Ishikawa (cell line): ENCODE results near the gene NTPCR.

ENCODE experiments used
- CEBPB ChIP-seq: IDR thresholded peaks from 2 replicates; pipeline ENCODE4 v1.6.1; 2012
- CREB1 ChIP-seq: IDR thresholded peaks from 2 replicates; pipeline ENCODE4 v1.6.1; 2012; ENCODE audit warnings: low read depth
- EGR1 ChIP-seq: IDR thresholded peaks from 2 replicates; pipeline ENCODE4 v1.6.1; 2012
- EP300 ChIP-seq: IDR thresholded peaks from 2 replicates; pipeline ENCODE4 v1.6.1; 2012; ENCODE audit warnings: borderline replicate concordance
- FOXM1 ChIP-seq: IDR thresholded peaks from 2 replicates; pipeline ENCODE4 v1.6.1; 2012; ENCODE audit warnings: low read depth, borderline replicate concordance
- NFIC ChIP-seq: IDR thresholded peaks from 2 replicates; pipeline ENCODE4 v1.6.1; 2012
- RAD21 ChIP-seq: IDR thresholded peaks from 2 replicates; pipeline ENCODE4 v1.6.1; 2012; ENCODE audit warnings: low read depth
- TAF1 ChIP-seq: IDR thresholded peaks from 2 replicates; pipeline ENCODE4 v1.6.1; 2012; ENCODE audit warnings: low read depth, mild to moderate bottlenecking
- TCF12 ChIP-seq: IDR thresholded peaks from 2 replicates; pipeline ENCODE4 v1.6.1; 2012; ENCODE audit warnings: low read depth
- TEAD4 ChIP-seq: IDR thresholded peaks from 2 replicates; pipeline ENCODE4 v1.6.1; 2012
- YY1 ChIP-seq: IDR thresholded peaks from 2 replicates; pipeline ENCODE4 v1.6.1; 2012; ENCODE audit warnings: low read depth
- ZBTB7A ChIP-seq: IDR thresholded peaks from 2 replicates; pipeline ENCODE4 v1.6.1; 2012; ENCODE audit warnings: low read depth
- TF ChIP-seq, protein P1 (sequence below): IDR thresholded peaks from 2 replicates; pipeline ENCODE4 v1.6.1; 2012
- TF ChIP-seq, protein P2 (sequence below): IDR thresholded peaks from 2 replicates; pipeline ENCODE4 v1.6.1; 2012
- TF ChIP-seq, protein P3 (sequence below): IDR thresholded peaks from 2 replicates; pipeline ENCODE4 v1.6.1; 2012; ENCODE audit warnings: low read depth, mild to moderate bottlenecking

NTPCR gene

DNA sequence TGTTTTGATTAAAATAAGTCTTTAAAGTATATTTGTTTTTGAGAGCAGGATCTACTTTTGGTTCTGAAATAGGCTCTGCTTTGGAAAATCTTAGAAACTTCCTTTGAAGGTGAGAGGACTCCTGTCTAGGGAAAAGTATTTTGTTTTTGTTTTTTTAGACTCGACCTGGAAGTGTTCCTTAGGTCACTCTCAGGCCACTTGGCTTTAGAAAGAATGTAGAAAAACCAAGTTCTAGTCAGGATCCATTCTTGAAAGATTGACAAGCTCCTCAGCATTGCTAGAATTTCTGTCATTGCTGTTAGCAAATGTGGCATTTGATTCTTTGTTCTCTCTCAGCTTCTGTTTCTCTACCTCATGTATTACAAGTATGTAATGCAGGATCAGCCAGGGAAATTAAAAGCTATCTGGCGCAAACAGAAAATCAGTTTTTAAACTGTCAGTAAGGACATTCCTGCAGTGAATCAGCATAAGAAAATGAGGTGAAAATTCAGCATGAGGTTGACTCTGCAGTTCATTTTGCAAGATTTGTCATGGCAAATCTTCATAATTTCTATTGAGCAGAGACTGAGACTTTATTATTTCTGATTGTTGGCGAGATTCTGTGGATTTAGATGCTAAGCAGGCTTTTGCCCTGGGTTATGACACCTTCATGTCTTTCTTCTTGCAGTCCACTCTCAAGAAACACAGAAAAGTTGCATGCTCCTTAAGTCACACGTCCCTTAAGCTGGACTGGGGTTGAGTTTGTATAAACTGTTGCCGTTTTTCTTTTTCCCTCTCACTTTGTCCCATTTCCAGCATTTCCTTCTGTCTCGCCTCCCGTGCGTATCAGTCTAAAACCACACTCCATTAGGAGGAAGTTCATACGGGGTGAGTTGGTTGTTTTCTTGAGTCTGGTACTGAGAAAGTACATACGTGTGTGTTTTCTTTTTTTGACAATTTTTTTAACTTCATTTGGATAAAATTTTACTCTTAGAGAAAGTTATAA lies 12.6 kb downstream of the NTPCR start:
- TF ChIP-seq ZBTB7A = no peak
- no peak for TF ChIP-seq TEAD4
- no peak for TF ChIP-seq EGR1
- TF ChIP-seq, protein P1, sequence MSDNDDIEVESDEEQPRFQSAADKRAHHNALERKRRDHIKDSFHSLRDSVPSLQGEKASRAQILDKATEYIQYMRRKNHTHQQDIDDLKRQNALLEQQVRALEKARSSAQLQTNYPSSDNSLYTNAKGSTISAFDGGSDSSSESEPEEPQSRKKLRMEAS = no peak
- TF ChIP-seq, protein P2, sequence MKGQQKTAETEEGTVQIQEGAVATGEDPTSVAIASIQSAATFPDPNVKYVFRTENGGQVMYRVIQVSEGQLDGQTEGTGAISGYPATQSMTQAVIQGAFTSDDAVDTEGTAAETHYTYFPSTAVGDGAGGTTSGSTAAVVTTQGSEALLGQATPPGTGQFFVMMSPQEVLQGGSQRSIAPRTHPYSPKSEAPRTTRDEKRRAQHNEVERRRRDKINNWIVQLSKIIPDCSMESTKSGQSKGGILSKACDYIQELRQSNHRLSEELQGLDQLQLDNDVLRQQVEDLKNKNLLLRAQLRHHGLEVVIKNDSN = no peak
- no peak for TF ChIP-seq YY1
- no peak for TF ChIP-seq NFIC
- TF ChIP-seq CREB1 = no peak
- no peak for TF ChIP-seq EP300
- TF ChIP-seq, protein P3, sequence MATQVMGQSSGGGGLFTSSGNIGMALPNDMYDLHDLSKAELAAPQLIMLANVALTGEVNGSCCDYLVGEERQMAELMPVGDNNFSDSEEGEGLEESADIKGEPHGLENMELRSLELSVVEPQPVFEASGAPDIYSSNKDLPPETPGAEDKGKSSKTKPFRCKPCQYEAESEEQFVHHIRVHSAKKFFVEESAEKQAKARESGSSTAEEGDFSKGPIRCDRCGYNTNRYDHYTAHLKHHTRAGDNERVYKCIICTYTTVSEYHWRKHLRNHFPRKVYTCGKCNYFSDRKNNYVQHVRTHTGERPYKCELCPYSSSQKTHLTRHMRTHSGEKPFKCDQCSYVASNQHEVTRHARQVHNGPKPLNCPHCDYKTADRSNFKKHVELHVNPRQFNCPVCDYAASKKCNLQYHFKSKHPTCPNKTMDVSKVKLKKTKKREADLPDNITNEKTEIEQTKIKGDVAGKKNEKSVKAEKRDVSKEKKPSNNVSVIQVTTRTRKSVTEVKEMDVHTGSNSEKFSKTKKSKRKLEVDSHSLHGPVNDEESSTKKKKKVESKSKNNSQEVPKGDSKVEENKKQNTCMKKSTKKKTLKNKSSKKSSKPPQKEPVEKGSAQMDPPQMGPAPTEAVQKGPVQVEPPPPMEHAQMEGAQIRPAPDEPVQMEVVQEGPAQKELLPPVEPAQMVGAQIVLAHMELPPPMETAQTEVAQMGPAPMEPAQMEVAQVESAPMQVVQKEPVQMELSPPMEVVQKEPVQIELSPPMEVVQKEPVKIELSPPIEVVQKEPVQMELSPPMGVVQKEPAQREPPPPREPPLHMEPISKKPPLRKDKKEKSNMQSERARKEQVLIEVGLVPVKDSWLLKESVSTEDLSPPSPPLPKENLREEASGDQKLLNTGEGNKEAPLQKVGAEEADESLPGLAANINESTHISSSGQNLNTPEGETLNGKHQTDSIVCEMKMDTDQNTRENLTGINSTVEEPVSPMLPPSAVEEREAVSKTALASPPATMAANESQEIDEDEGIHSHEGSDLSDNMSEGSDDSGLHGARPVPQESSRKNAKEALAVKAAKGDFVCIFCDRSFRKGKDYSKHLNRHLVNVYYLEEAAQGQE = no peak
- no peak for TF ChIP-seq TCF12
- TF ChIP-seq FOXM1 = no peak
- no peak for TF ChIP-seq CEBPB
- TF ChIP-seq TAF1 = no peak

DNA sequence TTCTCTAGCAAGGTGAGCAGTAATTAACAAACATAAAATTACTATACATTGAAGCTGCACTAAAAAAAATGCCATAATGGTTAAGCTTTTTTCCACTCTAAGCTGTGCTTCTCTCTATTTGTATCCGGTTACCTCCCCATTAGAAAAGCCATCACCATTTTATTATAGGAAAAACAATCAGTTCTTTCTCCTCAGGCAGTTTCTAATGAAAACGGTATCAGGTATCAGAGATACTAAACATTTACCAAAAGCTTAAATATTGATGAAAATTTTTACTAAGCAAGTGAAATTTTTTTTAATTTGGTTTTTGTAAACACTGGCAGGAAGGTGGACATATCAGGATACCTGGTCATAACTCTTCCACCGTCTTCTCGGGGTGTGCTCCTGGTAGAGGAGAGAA lies 14.2 kb downstream of the NTPCR start:
- no peak for TF ChIP-seq CREB1
- TF ChIP-seq CEBPB = no peak
- no peak for TF ChIP-seq YY1
- TF ChIP-seq TCF12 = no peak
- TF ChIP-seq, protein P2 = no peak

DNA sequence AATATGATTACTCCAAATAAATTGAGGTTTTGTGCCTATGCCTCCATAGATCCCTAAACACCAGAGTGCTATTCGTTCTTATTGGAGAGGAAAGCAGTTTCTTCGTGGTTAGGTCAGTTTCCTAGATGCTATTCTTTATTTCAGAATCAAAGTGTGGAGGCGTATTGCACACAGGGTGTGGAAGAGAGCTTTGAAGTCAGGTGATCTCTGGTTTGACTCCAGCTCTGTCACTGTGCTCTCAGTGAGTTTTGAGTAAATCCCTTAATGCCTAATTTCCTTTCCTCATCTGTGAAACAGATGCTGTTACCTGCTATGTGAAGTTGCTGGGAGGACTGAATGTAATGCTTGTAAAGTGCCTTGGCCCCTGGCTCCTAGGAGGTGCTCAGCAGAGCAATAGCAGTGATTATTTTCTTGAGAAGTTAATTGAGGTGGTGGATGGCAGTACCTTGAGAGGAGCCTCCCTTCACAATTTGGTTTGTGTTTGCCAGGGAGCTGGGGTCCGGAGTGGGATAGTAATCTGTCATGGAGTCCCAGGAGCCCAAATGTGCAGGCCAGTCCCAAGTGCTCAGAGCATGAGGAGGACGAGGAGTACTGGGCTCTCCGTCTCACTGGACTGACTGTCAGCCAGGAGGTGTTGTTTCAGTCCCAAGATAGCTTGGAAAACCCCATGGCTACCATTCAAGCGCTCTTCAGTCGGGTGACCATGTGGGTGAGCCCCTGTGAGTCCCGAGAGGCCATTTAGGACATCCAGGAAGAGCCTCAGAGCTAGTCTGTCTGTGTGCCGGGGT lies 14.9 kb downstream of the NTPCR start:
- TF ChIP-seq TEAD4 (no peak), FOXM1 (no peak), RAD21 (no peak), CREB1 (no peak), ZBTB7A (no peak), TAF1 (no peak), TCF12 (no peak)
- TF ChIP-seq, protein P1 = no peak

DNA sequence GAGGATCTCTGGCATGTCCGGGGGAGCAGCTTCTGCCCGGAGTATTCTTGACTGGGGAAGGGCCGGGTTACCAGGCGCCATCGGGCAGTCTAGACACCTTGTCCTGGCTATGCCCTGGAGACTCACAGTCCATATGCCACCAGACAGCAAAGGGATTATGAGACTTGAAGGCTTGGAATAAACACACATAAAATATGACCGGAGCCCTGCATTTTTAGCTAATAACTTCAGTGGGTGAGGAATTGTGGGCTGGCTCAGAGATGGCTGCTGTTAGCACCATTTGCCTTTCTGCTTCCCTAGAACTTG lies 15.5 kb downstream of the NTPCR start:
- TF ChIP-seq YY1 (no peak), CEBPB (no peak), EGR1 (no peak), CREB1 (no peak), TEAD4 (no peak), RAD21 (no peak)
- TF ChIP-seq, protein P1 = no peak

DNA sequence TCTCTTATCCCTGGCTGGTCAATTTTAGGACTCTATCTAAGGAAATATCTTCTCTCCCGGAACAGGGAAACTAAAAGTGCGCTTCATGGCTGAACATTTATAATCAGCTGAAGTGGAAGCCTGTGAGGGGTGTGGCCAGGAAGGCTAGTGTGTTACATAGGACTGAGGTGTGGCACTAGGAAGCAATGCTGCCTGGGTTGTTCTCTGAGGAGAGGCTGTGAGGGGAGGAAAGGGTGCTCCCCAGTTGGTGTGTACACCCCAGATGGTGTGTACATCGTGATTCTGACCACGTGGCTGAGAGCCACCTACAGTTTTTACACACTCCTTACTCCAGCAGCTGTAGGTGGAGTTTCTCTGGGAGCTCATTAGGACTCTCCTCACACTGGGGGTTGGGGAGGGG lies 16.3 kb downstream of the NTPCR start:
- no peak for TF ChIP-seq EGR1
- TF ChIP-seq TAF1 = no peak

DNA sequence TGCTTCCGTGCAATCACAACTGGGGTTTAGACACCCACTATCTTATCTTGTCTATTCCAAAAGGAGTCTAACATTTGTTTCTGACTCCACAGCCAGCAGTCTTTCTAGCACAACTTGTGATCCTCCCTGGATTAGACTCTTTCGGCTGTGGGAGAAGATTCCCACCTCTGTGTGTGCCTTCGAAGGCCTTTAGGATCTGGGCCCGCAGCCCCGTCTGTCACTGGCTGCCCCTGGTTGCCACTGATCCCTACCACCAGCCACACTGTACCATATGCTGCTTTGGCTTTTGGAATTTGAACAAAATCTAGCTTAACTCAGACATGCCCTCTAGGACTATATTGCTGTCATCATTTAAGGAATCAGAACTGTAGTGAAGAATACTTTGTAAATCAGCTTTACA lies 18.0 kb downstream of the NTPCR start:
- TF ChIP-seq NFIC = no peak
- no peak for TF ChIP-seq CREB1
- no peak for TF ChIP-seq ZBTB7A
- no peak for TF ChIP-seq EGR1
- no peak for TF ChIP-seq CEBPB
- TF ChIP-seq, protein P3 = no peak
- no peak for TF ChIP-seq RAD21
- TF ChIP-seq, protein P1 = no peak
- TF ChIP-seq TEAD4 = no peak
- TF ChIP-seq TAF1 = no peak
- TF ChIP-seq EP300 = no peak
- no peak for TF ChIP-seq FOXM1
- TF ChIP-seq YY1 = no peak
- TF ChIP-seq, protein P2 = no peak
- no peak for TF ChIP-seq TCF12
